GM12872 (cell line): ENCODE data around the gene TAF13.

Source experiments
- CTCF ChIP-seq: IDR thresholded peaks from 3 replicates; pipeline ENCODE4 v1.5.1; 2011; ENCODE audit warnings: low read depth, mild to moderate bottlenecking, low read length, moderate library complexity; ENCODE audit not compliant: insufficient read depth

TAF13 gene

DNA sequence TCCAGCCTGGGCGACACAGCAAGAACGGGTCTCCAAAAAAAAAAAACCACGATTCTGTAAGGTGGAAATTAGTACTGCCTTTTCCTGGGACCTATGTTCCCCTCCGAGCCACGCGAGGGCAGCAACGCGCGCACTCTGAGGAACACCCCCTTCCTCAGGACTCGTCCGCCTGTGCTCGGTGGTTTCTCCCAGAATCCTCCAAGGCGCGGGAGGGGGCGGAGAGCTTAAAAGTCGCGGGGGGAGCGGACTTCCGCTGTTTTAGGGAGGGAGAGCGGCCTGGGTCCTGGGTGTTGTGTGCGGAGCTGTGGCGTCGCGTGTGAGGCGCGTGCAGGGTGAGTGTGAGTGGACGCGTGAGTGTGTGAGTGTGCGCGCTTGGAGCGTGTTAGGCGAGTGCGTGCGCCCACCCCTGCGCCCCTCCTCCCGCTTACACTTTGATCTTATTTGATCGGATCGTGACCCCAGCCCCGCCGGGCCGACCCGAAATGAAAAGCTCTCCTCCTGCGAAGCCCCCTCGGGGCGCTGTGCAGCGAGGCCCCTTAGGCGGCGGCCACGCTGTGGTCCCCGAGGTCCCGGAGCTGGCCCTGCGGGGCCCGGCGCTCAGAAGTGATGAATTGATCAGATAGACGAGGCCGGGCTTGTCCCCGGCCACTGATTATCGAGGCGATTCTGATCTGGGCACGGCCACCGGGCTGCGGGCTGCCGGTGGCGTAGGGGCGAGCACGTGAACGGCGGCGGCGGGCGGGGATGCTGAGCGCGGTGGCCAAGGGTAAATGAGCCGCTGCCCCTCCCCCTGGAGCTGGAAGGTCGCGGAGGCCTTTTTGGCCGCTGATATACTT is 24.4 kb upstream of the TAF13 start:
- TF ChIP-seq CTCF, result peak; percentile 85

GRCh38 chr1:109096120-109096519 is 20.3 kb upstream of the TAF13 start:
- no peak for TF ChIP-seq CTCF

- TF ChIP-seq CTCF, result no peak
Measured at GRCh38 chr1:109095631-109096030, 19.8 kb upstream of the TAF13 start.

DNA sequence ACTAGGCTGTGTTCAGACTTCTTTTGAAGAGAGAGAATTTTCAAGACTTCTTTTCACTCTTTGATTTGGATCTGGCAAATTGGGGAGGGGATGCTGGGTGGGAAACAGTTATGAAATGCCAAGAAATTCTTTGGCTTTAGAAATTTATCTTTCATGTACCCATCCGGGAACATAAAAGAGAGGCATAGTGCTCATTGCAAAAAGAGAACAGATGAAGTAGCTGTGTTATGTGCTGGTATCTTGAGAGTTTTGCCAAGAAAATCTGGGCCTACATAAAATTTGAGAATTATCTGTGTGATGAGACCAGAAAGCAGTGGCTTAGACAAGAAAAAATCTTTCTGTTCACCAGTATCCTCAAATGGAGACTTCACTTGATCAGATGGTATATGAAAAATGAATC is 19.1 kb upstream of the TAF13 start:
- TF ChIP-seq CTCF, result no peak

- no peak for TF ChIP-seq CTCF
Measured at GRCh38 chr1:109094377-109094803, 18.6 kb upstream of the TAF13 start.

DNA sequence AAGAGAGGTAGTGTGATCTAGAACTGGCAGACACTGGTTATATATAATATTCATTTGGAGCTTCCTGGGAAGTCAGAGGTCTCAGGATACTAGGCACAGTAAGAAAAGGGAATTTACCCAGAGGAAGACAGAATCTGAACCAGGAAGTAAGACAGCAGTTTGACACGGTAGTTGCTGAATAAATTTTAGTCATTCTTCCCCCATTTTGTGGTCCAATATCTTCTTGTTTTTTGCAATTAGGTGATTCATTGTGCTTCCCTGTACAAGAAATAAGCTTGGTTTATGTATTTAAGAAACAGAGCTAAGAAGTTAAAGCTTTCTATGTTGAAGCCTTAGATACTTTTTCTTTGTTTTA is 16.0 kb upstream of the TAF13 start:
- no peak for TF ChIP-seq CTCF

- no peak for TF ChIP-seq CTCF
Measured at GRCh38 chr1:109091078-109091838, 15.5 kb upstream of the TAF13 start.
